Natural killer cell (primary cell): Measurements from ENCODE around the gene WFDC6. TPM values are rescaled to one million over a fixed set of nuclear protein-coding genes. Genes with fewer than 3 reads are reported as not detected.

Experiments
- ATAC-seq, 3 donors: fragments of 150-1000 bp in 2 of 3; fragments of 200-7000 bp in 1 of 3; cut with Tn5 transposase; 1 replicate in 1 of 3; 2 replicates in 2 of 3; pipeline ENCODE4 v1.10.0; 2021; ENCODE audit warnings: mild to moderate bottlenecking in 2 of 3, moderate library complexity in 2 of 3
- DNase-seq, 2 donors: peaks; one replicate each; pipeline versions ENCODE4 v3.0.0 to v3.0.0-alpha.2; 2013 to 2021; ENCODE audit warnings: mixed read lengths in 1 of 2
- H3K27ac ChIP-seq: one replicate; pipeline ENCODE4 v1.5.1; 2013; ENCODE audit warnings: mild to moderate bottlenecking, low read length
- H3K27me3 ChIP-seq: one replicate; pipeline ENCODE4 v1.6.1; 2013; ENCODE audit warnings: low read length; ENCODE audit not compliant: control insufficient read depth, insufficient read depth
- H3K36me3 ChIP-seq: one replicate; pipeline ENCODE4 v1.6.1; 2013; ENCODE audit warnings: low read length; ENCODE audit not compliant: control insufficient read depth, insufficient read depth
- H3K4me1 ChIP-seq: one replicate; pipeline ENCODE4 v1.6.1; 2013; ENCODE audit warnings: low read length; ENCODE audit not compliant: control insufficient read depth, insufficient read depth
- H3K4me3 ChIP-seq: one replicate; pipeline ENCODE4 v1.5.1; 2013; ENCODE audit warnings: low read length
- H3K9me3 ChIP-seq: one replicate; pipeline ENCODE4 v1.6.1; 2013; ENCODE audit warnings: low read length; ENCODE audit not compliant: control insufficient read depth, insufficient read depth
- H3K27ac Mint-ChIP-seq, 2 donors: one replicate each; pipeline ENCODE4 v1.8.0; 2022; ENCODE audit warnings: mild to moderate bottlenecking in 2 of 2, mixed read lengths in 2 of 2, moderate library complexity in 1 of 2
- H3K27me3 Mint-ChIP-seq, 2 donors: one replicate each; pipeline ENCODE4 v1.8.0; 2022; ENCODE audit warnings: low read depth in 2 of 2, mixed read lengths in 2 of 2
- H3K36me3 Mint-ChIP-seq: one replicate; pipeline ENCODE4 v1.8.0; 2022; ENCODE audit warnings: mixed read lengths
- H3K4me1 Mint-ChIP-seq, 2 donors: one replicate each; pipeline ENCODE4 v1.8.0; 2022; ENCODE audit warnings: mixed read lengths in 2 of 2
- H3K4me3 Mint-ChIP-seq: one replicate; pipeline ENCODE4 v1.8.0; 2022; ENCODE audit warnings: mild to moderate bottlenecking, moderate library complexity, mixed read lengths
- H3K9me3 Mint-ChIP-seq, 2 donors: one replicate each; pipeline ENCODE4 v1.8.0; 2022; ENCODE audit warnings: mixed read lengths in 2 of 2
- WGBS: methylation state at CpG from one replicate; pipeline ENCODE4 v1.1.7; 2013; ENCODE audit warnings: missing lambda C conversion rate; ENCODE audit not compliant: insufficient coverage; 5-methylcytosine and 5-hydroxymethylcytosine counted together
- intact Hi-C: fragments of 100-400 bp; cut with micrococcal nuclease; formaldehyde crosslinking; loops from one replicate; pipeline ENCODE4 v1.14.2; 2022
- total RNA-seq, 4 donors: library from RNA; stranded (reverse); fragments of 120-200 nt in 1 of 4; gene quantifications; one replicate each; pipeline versions ENCODE4 v1.2.3 to v1.2.4, GENCODE V29; 2013 to 2022
- TF ChIP-seq, protein P1 (sequence below): fragments of 200-600 bp; IDR thresholded peaks from one replicate; pipeline ENCODE4 v1.8.0; 2022; ENCODE audit warnings: antibody characterized with exemption

Gene WFDC6
- total RNA-seq, 3 donors from 2014 or later (not counting 1 experiment from before 2014, with no cell fraction given) = not detected

DNA sequence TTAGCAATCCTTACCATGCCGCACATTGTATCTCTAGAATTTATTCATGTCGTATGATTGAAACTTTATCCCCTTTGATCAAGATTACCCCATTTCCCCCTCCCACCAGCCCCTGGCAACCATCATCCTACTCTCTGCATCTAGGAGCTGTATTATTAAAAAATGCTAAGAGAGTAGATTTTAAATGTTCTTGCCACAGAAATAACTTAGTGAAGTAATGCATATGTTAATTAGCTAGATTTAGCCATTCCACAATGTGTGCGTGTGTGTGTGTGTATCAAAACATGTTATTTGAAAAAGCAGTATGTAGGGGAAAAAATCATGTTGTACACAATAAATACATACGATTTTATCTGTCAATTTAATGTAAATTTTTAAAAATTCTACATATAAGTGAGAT lies 12.0 kb downstream of the WFDC6 start:
- peaks cover 9% of the 10 kb centered on the region for H3K27me3 ChIP-seq
- H3K36me3 ChIP-seq = no peaks in the 10 kb centered on the region
- TF ChIP-seq, protein P1, sequence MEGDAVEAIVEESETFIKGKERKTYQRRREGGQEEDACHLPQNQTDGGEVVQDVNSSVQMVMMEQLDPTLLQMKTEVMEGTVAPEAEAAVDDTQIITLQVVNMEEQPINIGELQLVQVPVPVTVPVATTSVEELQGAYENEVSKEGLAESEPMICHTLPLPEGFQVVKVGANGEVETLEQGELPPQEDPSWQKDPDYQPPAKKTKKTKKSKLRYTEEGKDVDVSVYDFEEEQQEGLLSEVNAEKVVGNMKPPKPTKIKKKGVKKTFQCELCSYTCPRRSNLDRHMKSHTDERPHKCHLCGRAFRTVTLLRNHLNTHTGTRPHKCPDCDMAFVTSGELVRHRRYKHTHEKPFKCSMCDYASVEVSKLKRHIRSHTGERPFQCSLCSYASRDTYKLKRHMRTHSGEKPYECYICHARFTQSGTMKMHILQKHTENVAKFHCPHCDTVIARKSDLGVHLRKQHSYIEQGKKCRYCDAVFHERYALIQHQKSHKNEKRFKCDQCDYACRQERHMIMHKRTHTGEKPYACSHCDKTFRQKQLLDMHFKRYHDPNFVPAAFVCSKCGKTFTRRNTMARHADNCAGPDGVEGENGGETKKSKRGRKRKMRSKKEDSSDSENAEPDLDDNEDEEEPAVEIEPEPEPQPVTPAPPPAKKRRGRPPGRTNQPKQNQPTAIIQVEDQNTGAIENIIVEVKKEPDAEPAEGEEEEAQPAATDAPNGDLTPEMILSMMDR = no peak
- H3K9me3 Mint-ChIP-seq = no peaks in the 10 kb centered on the region
- H3K36me3 Mint-ChIP-seq = no peaks in the 10 kb centered on the region
- 95% methylated on average over 2 of the region's 4 CpGs for WGBS
- peaks cover 25 to 51% of the 10 kb centered on the region in 2 donors for H3K27me3 Mint-ChIP-seq
- no peaks in the 10 kb centered on the region for H3K4me1 Mint-ChIP-seq
- DNase-seq (no peak), ATAC-seq (no peak)
- H3K9me3 ChIP-seq = no peaks in the 10 kb centered on the region
- no peak overlapping the region for H3K4me3 ChIP-seq
- H3K4me1 ChIP-seq = no peaks in the 10 kb centered on the region
- no peak overlapping the region for H3K27ac ChIP-seq
- H3K27ac Mint-ChIP-seq = no peak overlapping the region
- H3K4me3 Mint-ChIP-seq = no peak overlapping the region
- intact Hi-C loops = no loop called here

DNA sequence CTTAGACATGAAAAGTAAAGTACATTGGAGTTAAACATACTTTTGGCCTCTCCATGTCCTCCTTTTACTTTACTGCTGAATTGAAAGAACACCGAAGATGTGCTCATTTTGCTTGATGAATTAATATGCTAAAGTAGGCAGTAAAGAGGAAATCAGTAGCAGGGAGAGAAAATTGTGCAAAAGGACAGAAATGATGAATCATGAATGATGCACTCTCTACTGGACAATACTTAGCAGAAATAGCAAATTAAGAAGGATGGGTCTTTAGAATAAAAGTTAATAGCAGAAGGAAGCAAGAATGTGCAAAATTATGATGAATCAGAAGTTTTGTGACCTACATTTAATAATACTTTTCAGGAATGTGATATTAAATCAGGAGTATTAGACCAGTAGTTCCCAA lies 15.5 kb downstream of the WFDC6 start:
- Mint-ChIP-seq H3K27me3 (peaks cover 18 to 42% of the 10 kb centered on the region in 2 donors), H3K9me3 (no peaks in the 10 kb centered on the region), H3K4me1 (no peaks in the 10 kb centered on the region), H3K27ac (no peak overlapping the region), H3K4me3 (no peak overlapping the region), H3K36me3 (no peaks in the 10 kb centered on the region)
- H3K4me3 ChIP-seq = no peak overlapping the region
- peaks cover 7% of the 10 kb centered on the region for H3K27me3 ChIP-seq
- TF ChIP-seq, protein P1 = no peak
- no peak for DNase-seq
- no peak for ATAC-seq
- WGBS = 100% methylated on average over 1 of the region's 1 CpG
- no peak overlapping the region for H3K27ac ChIP-seq
- intact Hi-C loops = no loop called here
- H3K36me3 ChIP-seq = no peaks in the 10 kb centered on the region
- H3K4me1 ChIP-seq = no peaks in the 10 kb centered on the region
- H3K9me3 ChIP-seq = no peaks in the 10 kb centered on the region

DNA sequence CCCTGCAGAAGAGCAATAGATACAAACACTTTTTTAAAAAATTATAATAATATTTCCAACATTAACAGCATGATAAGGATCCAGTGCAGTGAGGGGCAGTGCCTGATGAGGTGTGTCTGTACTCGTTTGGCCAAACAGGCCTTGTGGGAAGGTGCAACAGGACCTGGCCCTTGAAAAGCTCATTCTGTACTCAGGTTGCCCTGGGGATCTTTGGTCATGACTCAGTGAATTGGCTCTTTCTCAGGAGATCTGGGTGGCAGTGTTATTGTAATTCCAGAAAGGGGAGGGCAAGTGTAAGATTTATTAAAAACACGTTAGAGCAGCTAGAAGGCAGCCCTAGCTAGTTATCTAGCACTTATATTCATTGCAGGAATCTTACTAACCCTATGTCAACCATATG lies 21.0 kb downstream of the WFDC6 start:
- TF ChIP-seq, protein P1 = no peak
- Histone ChIP-seq H3K27ac (no peak overlapping the region), H3K4me1 (no peaks in the 10 kb centered on the region), H3K36me3 (no peaks in the 10 kb centered on the region), H3K4me3 (no peak overlapping the region), H3K9me3 (no peaks in the 10 kb centered on the region), H3K27me3 (peaks cover 3% of the 10 kb centered on the region)
- Mint-ChIP-seq H3K36me3 (no peaks in the 10 kb centered on the region), H3K4me1 (no peaks in the 10 kb centered on the region), H3K27me3 (peaks cover 18 to 29% of the 10 kb centered on the region in 2 donors), H3K4me3 (no peak overlapping the region), H3K27ac (no peak overlapping the region), H3K9me3 (no peaks in the 10 kb centered on the region)
- ATAC-seq = no peak
- 67% methylated on average over 1 of the region's 2 CpGs for WGBS
- intact Hi-C loops = no loop called here
- DNase-seq = no peak

DNA sequence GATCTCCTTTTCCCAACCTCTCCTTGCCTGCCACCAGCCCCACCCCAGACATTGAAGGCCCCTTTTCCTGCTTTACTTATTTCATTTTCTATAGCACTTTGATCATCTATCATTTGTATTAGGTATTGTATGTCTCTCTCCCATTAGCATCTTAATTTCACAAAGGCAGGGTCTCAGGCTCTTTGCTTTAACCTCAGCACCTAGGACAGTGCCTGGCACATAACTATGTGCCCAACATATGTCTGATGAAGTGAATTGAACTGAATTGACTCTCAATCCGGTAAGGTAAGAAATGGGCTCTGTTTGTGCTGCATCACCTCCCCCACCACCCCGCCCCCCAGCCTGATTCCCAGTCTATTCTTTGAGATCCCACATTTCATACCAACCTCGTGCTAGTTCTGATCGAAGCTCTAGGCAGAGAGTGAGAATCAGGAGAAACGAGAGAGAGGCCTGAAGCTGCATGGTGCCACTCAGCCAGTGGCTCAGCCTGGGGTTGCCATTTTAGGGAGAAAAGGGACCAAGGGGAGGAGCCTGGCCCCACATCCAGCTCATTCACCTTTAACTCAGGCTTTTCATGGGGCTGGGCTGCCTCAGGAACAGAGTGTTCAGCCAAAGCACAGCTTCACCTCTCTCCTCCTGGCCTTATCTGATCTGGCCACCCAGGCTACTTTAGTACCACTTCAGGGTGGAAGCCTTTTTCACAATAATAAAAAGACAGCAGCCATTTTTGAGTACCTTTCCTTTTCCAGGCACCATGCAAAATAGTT lies 24.0 kb downstream of the WFDC6 start, which contains the start of gene SPINT3:
Gene SPINT3 (minus strand): TSS at position 476 of the 767 bp plus-strand sequence. CDS start 14 bp downstream, at position 462.
- no peaks in the 10 kb centered on the region for H3K36me3 Mint-ChIP-seq
- intact Hi-C loops = no loop called here
- no peaks in the 10 kb centered on the region for H3K4me1 Mint-ChIP-seq
- Histone ChIP-seq H3K27ac (no peak within 1 kb of the TSS), H3K4me3 (no peak within 1 kb of the TSS), H3K4me1 (no peaks in the 10 kb centered on the region), H3K9me3 (no peaks in the 10 kb centered on the region), H3K27me3 (no peaks in the 10 kb centered on the region), H3K36me3 (no peaks in the 10 kb centered on the region)
- no peak within 1 kb of the TSS for H3K27ac Mint-ChIP-seq
- DNase-seq = no peak
- TF ChIP-seq, protein P1 = no peak
- H3K27me3 Mint-ChIP-seq = peaks cover 18 to 38% of the 10 kb centered on the region in 2 donors
- ATAC-seq = no peak
- 71% methylated on average over 5 of the region's 5 CpGs for WGBS
- H3K9me3 Mint-ChIP-seq = no peaks in the 10 kb centered on the region
- H3K4me3 Mint-ChIP-seq = no peak within 1 kb of the TSS
